Globus pallidus (tissue), 1 donor: ENCODE measurements around the gene AMOTL1.
"Not testable (repeated sequence)": the region's sequence is repeated elsewhere in the genome, so short reads cannot be mapped to it uniquely, and the experiment has no call there.

Experiments used
- DNase-seq: peaks from one replicate; pipeline ENCODE4 v3.0.0-alpha.2; 2015; ENCODE audit warnings: low spot score

The AMOTL1 gene

DNA sequence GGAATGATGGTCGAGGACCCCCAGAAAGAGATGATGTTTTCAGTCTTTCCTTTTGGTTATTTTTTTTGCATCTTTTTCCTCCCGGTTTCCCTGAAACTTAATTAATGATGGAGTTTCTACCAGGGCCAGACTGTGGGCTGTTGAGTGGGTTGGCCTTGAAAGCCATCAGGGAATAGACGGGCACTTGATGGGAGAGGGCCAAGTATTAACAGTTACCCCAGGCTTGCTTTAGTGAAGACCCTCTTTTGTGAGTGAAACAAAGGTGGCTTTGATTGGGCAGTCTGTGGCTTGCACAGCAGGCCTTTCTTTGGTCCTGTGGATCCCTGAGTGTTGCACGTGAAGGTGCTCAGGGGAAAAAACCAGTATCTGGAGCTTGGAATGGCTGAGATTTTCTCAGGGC is 56.9 kb downstream of the AMOTL1 start:
- DNase-seq = no peak

DNA sequence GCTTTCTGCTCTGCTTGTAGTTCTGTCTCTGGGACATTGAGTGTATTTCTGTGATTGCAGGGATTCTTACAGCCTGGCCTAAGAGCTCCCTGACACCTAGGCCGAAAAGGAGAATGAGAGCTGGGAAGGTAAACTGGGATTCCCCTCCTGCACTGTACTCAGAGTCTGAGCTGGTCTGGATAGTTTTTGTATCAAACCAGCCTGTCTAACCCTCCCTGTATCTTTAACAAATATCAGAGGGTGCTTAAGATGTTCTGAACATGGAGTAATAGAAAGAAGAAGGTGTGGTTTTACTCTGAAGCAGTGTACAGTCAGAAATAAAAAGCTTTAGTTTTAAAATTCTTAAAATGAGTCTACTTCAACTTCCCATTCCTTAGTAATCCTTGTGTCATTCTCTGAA is 57.3 kb downstream of the AMOTL1 start:
- DNase-seq = no peak

DNA sequence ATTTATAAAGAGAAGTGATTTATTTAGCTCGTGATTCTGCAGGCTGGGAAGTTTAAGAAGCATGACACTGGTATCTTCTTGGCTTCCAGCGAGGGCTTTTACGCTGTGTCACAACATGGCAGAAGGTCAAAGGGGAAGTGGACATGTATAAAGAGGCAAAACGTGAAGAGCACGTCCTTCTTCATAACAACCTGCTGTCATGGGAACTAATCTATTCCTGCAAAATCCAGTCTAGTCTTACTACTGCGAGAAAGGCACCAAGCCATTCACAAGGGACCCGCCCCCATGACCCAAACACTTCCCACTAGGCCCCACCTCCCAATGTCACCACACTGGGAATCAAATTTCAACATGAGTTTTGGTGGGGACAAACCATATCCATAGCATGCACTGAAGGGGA is 58.3 kb downstream of the AMOTL1 start:
- DNase-seq = no peak

DNA sequence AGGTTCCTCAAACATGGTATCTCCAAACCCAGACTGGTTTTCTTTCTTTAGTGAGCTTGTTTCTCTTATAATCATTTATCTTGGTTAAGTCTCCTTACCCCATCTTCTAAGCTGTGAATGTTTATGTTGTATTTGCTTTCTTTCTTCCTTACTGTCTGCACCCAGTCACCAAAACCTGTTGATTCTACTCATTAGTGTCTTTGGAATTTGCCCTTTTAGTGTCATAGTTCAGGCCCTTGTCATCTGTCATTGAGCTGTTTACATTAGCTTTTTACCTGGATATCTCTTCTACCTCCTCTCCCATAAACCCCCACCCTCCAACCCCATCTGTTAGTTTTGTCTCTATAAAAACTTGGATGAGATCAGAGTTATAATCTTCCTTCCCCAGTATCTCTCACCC is 59.9 kb downstream of the AMOTL1 start:
- DNase-seq = no peak

DNA sequence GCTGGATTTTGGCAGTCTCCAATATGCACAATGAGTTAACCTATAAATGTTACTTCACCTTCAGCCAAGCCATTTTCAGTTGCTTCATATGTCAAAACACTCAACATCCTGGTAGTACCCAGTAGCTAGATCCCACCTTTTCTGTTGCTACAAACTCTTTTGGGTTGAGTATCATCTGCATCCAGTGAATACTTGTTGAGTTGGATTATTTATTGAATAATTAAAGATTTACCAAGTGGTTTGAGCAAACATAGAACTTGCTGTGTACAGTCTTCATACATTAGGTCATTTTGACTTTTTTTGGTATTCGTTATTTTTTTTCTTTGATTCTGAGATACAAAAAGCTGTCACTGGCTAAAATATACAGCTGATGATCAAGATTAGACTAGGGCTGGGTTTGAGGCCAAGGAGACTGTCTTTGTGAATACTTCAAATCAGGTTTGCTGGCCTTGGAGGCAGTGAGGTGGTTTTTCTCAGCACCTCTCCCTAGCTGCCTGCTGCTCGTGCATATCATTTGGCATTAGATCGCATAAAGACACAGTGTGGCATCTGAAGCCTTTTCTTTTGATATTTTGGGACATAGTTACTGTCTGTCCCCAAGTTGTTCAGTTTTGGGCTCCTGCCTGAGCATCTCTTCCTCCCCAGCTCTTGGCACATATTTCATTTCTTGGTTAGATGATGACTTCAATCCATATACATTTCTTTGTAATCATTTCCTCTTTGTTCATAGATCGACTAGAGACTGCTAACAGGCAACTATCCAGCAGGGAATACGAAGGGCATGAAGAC is 62.8 kb downstream of the AMOTL1 start:
- no peak for DNase-seq

DNA sequence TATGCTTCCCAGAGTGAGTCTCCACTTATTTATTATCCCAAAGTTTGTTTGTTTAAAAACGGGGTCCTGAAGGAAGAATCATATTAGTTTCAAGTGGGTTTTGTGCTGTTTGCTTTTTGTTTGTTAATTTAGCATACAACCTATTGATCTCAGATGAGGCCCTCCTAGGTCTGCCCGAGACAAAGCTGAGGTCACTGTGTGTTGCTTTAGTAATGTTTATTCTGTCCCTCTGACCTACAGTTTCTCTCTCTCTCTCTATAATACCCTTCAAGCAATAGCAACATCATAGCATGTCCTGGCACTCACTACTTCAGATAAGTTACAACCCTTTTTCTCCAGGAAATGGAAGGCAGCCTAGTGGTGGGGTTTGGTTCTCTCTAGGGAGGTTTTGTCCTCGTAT is 63.4 kb downstream of the AMOTL1 start:
- DNase-seq = no peak

DNA sequence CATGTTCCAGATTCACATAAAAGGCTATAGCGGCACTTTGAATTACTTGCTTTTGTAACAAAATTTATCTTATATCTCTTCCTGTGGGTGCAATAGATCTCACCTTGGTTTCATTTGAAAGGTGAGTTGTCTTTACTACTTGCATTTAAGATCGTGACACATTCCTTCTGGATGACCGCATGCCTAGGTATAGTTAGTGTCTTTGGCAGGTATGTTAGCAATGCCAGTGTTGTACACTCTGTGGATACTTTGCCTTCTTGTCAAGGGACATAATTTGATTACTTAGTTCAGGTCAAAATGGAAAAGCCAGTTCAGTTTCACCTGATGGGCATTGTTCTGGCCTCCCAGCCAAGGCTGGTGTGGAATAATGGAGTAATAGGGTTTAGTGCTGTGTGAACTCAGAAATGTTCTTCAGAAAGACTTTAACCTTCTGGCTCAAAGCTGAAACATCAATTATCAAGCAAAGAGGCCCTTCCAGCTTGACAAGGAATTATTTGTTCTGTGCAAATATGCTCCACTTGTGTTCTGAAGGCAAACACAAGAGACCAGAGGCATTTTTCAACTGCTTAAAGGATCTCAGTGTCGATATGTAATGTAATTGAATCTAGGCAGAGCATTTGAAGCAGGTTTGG is 64.6 kb downstream of the AMOTL1 start:
- DNase-seq = no peak

DNA sequence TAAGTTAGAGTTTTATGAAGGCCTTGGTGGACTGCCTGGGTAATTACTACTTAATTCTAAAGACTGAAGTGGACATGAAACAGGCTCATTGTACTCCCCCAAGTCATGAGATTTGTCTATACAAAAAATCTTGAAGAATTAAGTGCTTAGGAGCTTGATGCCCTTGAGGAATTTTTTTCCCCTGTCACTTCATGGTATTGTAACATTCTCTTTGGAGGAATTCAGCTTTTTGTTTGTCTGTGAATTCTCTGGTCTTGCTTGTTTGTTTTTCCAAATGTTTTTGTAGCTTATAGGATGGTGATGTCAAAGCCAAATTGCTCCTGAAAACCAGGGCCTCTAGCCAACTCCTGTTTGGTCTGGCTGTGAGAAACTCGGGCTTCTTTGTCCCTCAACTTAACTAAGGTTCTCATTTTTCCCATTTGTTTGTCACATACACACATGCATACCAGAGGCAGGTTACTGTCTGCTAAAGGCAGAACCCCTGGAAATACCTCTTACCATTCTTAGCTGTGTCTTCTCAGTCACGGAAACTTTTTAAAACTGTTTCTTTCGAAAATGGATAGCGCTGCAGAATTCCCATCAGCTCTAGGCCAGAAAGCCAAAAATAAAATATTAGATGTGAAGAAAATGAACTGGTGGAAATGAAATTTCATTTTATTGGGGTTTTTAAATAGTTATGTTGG is 66.9 kb downstream of the AMOTL1 start:
- no peak for DNase-seq

DNA sequence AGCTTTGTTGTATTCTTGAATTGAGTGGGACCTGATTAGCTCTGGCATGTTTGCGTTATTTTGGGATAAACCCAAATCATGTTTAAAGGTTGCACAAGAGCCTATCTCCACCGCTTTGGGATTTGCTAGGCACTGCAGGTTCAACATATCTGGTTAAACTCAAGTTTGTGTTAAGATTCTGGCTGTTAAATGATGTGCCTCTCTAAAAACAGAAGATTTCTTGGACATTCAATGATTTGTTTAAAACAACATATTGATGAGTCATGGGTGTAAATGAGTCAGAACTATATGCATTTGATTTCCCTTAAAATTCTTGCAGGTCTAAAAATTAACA is 67.4 kb downstream of the AMOTL1 start:
- no peak for DNase-seq

DNA sequence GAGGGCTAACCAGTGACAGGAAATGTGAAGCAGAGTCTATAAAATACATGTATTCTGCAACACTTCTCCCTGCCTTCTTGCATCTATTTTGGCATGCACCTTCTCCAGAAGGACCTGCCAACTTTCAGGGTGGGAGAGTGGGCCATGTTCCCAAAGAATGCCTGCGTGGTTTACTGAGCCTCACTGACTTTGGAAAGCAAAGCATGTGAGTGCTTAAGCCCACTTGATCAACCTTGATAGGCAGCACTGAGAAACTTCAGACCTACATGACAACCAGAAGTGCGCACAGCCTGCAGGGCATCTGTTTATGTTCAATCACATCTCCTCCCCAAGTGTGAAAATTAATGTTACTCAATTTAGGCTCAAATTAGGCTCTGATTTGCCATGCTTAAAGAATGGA is 69.2 kb downstream of the AMOTL1 start:
- no peak for DNase-seq

DNA sequence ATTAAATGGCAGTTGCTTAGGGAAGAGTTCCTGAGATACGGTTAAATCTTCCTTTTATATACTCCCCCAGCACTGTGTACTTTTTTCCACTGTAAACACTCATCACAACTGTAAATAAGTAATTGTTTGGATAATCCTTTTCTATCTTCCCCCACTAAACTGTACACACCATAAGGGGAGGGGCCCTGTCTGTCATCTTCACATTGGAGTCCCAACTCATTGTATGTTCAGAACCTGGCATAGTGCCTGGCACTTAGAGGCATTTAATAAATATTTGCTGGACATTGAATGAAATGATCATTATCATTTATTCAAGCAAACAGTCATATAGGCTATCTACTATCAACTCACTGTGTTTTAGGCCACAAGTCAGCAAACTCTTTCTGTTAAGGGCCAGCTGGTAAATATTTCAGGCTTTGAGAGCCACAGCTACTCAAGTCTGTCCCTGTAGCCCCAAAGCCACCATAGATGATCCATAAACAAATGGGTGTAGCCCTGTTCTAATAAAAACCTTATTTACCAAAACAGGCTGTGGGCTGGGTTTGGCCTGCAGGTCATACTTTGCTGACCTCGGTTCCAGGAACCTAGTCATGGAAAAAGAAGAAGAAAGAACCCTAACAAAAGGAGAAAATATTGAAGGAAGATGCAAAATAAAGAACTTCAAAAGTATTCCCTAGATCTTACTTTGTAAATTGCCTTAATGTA is 70.0 kb downstream of the AMOTL1 start:
- DNase-seq = no peak

DNA sequence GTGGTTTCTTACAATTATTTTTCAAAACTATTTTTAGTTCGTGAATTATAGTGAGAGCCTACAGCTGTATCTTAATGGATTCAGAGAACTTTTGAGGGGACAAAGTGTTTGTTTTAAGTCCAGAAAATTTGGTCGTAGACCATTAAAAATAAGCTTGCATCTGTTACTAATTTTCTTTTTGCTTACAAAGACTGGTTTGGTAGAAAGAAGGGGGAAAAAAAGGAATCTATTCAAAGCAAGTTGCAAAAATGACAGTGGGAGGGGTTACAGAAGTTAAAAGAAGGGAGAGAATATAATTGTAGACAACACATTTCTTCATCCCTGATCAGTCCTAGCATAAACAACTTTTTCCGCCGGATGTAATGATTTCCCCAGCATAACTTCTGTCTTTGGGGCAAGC is 72.1 kb downstream of the AMOTL1 start:
- DNase-seq = no peak

DNA sequence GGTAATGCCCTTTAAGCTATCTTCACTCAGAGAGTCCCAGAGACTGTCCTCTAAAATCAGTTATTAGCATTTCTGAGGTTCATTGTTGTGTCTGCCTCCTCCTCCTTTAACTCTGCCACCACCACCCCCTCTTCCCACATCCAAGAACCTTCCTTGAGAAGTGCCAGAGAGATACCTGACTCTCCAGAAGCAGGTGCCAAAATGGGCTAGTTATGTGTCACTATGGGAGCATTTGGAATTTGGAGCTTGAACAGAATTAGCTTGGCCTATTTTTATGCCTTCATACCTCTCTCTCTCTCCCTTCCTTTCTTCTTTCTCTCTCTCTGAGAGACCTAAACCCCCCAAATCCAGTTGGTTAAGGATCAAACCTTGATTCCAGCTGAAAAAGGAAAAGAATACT is 75.9 kb downstream of the AMOTL1 start:
- no peak for DNase-seq

DNA sequence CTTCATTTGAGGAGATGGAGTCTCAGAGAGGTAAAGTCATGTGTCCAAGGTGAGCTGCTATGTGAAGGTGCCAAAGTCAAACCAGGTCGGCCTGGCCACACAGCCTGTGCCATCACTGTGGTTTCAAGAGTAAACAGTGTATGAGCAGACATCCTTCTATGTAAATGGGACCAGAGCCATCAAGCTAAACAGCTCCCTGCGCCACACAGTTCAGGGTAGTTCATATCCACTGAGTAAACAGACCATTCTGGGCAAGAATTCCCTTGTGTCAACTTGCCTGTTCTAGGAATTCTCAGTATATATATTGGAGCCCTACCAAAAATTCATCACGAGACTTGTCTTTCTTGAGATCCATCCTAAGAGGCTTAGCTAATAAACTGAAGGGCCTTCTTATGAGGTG is 77.5 kb downstream of the AMOTL1 start:
- DNase-seq = no peak

DNA sequence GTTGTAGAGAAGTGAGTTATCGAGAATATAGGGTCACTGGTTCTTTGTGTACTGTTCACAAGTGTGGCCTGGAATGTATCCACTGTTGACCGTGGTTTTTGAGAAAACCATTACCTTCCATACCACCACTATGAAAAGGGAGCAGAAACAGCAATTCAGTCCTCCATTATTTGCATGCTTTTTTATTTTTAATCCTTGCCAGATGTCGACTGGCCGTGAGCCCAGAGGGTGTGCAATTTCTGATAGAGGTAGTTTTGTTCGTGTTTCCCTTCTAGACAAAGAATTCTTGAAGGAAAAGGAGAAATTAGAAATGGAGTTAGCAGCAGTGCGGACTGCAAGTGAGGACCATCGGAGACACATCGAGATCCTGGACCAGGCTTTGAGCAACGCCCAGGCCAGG is 81.7 kb downstream of the AMOTL1 start:
- no peak for DNase-seq

DNA sequence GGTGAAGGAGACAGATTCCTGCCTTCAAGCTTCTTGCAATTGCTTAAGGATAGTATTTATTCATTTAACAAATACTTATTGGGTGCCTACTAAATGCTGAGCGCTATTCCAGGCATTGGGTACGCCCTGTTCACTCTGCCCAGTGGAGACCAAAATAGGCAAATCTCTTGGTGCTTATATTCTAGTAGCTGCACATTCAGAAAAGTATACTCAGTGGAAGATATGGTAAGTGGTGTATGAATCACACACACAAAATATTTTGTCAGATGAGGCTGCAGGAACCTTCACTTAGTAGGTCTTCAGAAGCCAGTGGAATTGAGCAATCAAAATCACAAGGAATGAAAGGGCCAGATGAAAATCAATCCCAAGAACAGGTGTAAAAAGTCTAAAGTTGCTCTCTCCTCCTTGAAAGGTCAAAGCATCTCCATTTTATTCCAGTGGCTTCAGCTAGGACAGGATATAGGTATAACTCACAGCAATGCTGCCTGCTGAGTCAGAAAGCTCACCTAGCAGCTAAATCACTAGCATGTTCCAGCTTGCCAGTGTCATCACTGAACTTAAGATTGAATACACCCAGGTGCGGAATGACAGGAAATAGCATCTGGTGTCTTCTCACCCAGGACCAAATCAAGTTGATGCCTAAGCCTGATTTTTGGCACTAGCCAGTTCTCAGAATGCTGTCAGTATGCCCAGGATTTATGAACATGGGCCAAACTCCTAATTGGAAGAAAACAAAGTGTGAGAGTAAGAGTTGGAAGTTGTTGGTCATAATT is 83.9 kb downstream of the AMOTL1 start:
- DNase-seq = no peak

DNA sequence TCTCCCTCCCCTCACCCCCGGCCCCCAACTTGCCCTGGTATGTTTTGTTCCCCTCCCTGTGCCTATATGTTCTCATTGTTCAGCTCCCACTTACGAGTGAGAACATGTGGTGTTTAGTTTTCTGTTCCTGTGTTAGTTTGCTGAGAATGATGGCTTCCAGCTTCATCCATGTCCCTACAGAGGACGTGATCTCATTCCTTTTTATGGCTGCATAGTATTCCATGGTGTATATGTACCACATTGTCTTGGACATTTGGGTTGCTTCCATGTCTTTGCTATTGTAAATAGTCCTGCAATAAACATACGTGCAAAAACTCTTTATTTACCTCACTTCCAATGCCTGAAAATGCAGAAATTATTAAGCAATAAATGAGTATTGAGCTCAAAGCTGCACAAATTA is 85.1 kb downstream of the AMOTL1 start:
- not testable (repeated sequence) for DNase-seq

DNA sequence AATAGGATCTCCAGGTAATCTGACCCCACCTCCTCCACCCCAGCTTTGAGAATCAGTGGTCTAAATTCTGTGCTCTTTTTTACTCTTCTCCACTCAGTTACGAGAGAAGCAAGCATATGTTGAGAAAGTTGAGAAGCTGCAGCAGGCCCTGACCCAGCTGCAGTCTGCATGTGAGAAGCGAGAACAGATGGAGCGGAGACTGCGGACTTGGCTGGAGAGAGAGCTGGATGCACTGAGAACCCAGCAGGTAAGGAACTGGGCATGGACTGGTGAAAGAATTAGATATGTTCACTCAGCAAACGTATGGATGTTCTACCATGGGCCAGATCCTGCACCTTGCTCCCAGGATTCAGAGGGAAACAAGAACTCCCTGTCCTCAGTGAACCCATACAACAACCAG is 85.7 kb downstream of the AMOTL1 start:
- no peak for DNase-seq

DNA sequence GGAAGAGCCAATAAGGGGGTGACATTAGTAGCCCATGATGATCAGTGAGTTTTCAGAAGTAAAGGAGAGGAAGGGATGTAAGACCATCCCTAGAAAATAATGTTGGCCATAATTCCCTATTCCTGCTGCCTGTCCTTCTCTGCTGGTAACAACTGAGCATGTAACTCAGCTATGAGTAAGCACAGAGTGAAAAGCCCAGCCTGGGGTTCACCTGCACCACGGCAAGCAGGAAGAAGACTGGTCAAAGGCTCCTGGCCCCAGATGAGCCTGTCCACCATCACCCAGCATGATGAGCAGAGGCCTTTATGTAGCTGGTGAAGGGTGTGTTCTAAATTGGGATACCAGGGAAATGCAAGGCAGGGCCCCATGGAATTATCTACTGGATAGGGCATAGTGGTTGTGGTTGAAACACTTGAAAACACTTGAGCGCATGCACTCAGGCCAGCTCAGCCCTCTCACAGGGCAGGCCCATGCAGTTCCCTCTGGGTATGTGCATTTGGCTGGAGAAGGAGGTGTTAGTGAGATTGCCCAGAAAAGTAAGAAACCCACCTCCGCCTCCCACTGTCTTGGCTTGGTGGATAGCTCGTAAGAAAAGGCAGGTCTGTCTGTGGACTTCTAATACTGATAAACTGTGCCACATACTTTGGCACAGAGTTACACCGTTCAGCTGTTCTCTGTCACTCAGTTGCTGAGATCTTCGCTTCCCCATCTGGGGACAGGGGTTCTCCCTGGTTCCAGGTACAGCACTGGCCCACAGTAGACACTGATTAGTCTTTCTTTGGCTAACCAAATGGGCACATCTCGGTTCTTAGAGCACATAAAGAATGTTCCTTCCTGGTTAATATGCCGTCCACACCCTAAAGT is 86.8 kb downstream of the AMOTL1 start:
- DNase-seq = no peak

DNA sequence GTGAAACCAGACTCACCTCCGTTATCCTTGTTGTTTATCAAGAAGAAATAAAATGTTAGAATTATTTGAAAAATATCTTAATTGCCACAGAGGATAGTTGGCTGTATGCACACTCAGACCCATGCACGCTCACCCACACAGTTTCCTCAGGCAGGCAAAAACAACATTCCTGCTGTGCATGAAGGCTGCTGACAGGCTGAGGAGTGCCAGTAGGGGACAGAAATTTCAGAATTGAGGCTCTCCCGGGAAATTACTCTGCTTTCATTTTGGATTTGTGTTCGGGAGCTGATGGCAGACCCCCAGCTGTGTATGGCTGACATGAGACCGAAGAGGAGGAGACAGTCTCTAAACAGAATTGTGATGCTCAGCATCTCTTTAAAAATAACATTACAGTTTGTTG is 87.5 kb downstream of the AMOTL1 start:
- DNase-seq = no peak

DNA sequence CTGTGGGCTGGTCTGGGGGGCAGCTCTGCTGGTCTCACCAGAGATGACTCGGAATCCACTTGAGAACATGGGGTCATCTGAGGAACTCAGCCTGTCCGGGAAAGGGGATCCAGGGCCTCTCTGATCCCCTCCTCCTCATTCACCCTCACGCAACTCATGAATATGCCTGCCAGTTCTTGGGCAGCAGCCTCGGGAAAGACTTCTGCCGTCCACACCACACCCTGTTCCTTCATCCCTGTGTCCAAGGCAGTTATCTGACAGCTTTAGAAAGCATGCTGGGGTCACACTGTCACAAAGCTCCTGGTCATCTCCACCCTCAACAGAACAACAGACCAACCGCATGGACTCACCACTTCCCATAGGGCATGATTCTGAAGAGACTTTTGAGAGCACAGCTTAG is 88.3 kb downstream of the AMOTL1 start:
- no peak for DNase-seq
